Activated naive CD8-positive, alpha-beta T cell treated with anti-CD3 and anti-CD28 coated beads for 36 hours (primary cell): ENCODE measurements around the gene XRCC4. TPM values are rescaled to one million over a fixed set of nuclear protein-coding genes. Genes with fewer than 3 reads are reported as not detected.

Experiments
- DNase-seq: peaks from one replicate; pipeline ENCODE4 v3.0.0; 2021
- H3K27ac Mint-ChIP-seq: one replicate; pipeline ENCODE4 v1.8.0; 2022; ENCODE audit warnings: mild to moderate bottlenecking, moderate library complexity, mixed read lengths
- H3K27me3 Mint-ChIP-seq: one replicate; pipeline ENCODE4 v1.8.0; 2022; ENCODE audit warnings: mild to moderate bottlenecking, mixed read lengths
- H3K36me3 Mint-ChIP-seq: one replicate; pipeline ENCODE4 v1.8.0; 2021; ENCODE audit warnings: mild to moderate bottlenecking, mixed read lengths
- H3K4me1 Mint-ChIP-seq: one replicate; pipeline ENCODE4 v1.8.0; 2021; ENCODE audit warnings: mixed read lengths
- H3K4me3 Mint-ChIP-seq: one replicate; pipeline ENCODE4 v1.8.0; 2022; ENCODE audit warnings: mild to moderate bottlenecking, moderate library complexity, mixed read lengths
- H3K9me3 Mint-ChIP-seq: one replicate; pipeline ENCODE4 v1.8.0; 2022; ENCODE audit warnings: mixed read lengths
- total RNA-seq, 2 experiments: library from RNA; stranded (reverse); gene quantifications; one replicate each; pipeline ENCODE4 v1.2.3, GENCODE V29; 2021

The XRCC4 gene
- total RNA-seq, 2 experiments from 2014 or later: 11.4 to 12.2 TPM

GRCh38 chr5:83281658-83282057 lies 204.3 kb downstream of the XRCC4 start:
- H3K27ac Mint-ChIP-seq: no peak overlapping the region
- peaks cover 4% of the 10 kb centered on the region for H3K36me3 Mint-ChIP-seq
- H3K4me1 Mint-ChIP-seq: no peaks in the 10 kb centered on the region
- no peak overlapping the region for H3K4me3 Mint-ChIP-seq
- H3K9me3 Mint-ChIP-seq: no peaks in the 10 kb centered on the region
- no peak for DNase-seq
- H3K27me3 Mint-ChIP-seq: no peaks in the 10 kb centered on the region

- Mint-ChIP-seq H3K4me1 (no peaks in the 10 kb centered on the region), H3K36me3 (peaks cover 4% of the 10 kb centered on the region), H3K9me3 (peaks cover 4% of the 10 kb centered on the region), H3K27me3 (no peaks in the 10 kb centered on the region), H3K4me3 (no peak overlapping the region), H3K27ac (no peak overlapping the region)
- no peak for DNase-seq
These were observed 206.4 kb downstream of the XRCC4 start for GRCh38 chr5:83283761-83284160.

DNA sequence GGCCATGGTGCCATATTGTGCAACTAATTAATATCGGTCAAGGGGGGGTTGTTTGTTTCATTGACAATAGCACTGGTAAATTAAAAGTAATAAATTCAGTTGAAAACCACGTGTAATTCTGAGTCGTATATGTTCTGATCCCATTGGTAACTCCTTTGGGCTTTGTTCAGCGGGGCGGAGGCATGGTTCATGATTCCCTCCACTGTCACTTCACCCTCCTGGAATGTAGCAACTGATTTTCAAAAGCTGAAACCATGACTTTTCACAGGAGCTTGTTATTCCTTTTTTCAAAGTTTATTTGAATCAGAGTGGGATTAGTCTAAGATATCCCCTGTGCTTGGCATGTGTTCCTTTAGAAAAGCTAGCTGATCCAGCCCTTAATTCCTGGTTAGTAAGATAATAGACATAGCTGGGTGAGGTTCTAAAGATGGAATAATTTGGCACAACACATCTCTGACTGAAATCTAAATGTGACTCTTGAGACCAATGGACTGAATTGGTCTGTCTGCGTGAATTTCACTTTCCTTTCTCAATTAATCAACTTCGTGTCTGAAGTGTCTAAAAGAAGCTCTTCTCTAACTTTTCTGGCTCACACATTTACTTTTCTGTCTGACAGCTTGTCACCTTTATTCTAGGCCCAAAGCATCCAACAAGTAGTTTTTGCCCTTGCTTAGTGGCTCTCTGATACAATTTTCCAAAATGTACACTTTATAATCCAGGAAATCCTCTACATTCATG lies 208.5 kb downstream of the XRCC4 start:
- Mint-ChIP-seq H3K9me3 (peaks cover 6% of the 10 kb centered on the region), H3K4me3 (no peak overlapping the region), H3K27me3 (no peaks in the 10 kb centered on the region), H3K27ac (no peak overlapping the region), H3K36me3 (peaks cover 8% of the 10 kb centered on the region), H3K4me1 (no peaks in the 10 kb centered on the region)
- DNase-seq: no peak

DNA sequence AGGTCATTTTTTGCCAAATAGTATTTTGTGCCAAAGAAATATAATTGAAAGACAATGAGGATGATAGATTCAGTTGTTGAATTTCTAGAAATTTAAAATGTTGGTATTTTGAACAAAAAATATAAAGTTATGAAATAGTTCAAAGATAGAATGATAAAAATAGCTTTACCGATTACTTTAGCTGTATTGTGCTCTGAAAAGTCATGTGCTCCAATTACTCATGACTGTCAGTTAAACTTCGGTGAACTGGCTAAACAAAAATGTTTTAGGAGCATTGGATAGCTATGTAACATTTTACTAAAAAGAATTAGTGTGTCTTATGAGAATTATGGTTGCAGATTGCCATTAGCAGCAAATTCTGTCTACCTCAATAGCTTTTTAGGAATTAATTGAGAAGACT lies 216.9 kb downstream of the XRCC4 start:
- peaks cover 3% of the 10 kb centered on the region for H3K9me3 Mint-ChIP-seq
- H3K4me1 Mint-ChIP-seq: no peaks in the 10 kb centered on the region
- H3K27ac Mint-ChIP-seq: no peak overlapping the region
- DNase-seq: no peak
- H3K27me3 Mint-ChIP-seq: no peaks in the 10 kb centered on the region
- no peak overlapping the region for H3K4me3 Mint-ChIP-seq
- H3K36me3 Mint-ChIP-seq: peaks cover 7% of the 10 kb centered on the region

GRCh38 chr5:83299353-83299752 lies 222.0 kb downstream of the XRCC4 start:
- Mint-ChIP-seq H3K9me3 (peaks cover 10% of the 10 kb centered on the region), H3K4me3 (no peak overlapping the region), H3K27ac (no peak overlapping the region), H3K27me3 (no peaks in the 10 kb centered on the region), H3K36me3 (peaks cover 17% of the 10 kb centered on the region), H3K4me1 (peaks cover 1% of the 10 kb centered on the region)
- DNase-seq: no peak

DNA sequence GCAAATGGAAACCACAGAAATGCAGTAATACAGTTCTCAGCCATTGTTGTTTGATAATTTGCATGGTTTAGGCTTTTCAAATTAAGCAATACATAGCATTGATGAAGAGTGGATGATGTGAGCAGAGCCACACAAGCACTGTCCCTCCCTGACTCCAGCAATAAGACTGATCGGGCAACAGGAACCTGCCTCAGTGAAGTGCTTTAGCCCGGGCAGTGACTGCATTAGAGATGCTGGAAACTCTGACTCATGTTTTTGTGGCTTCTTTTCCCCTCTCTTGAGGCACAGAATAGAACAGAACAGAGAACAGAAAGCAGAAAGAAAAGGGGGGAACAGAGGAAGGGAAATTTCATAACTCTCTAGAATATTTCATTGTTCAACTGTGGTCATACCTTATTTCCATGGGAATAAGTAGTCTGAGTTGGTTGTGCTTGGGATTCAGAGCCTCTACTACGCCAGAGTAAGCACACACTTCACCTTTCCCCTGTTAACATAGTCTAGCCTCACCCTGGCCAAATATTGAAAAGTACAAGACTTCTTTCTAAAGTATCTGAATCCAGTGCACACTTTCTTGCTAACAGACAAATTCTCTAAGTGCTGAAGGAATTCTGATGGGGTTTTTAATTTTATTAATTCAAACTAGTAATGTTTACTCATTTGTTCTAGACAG lies 229.4 kb downstream of the XRCC4 start:
- DNase-seq: peak; percentile 17
- peak overlapping the region; percentile 40 for H3K27ac Mint-ChIP-seq
- H3K4me3 Mint-ChIP-seq: no peak overlapping the region
- H3K9me3 Mint-ChIP-seq: no peaks in the 10 kb centered on the region
- peaks cover 9% of the 10 kb centered on the region for H3K4me1 Mint-ChIP-seq
- no peaks in the 10 kb centered on the region for H3K27me3 Mint-ChIP-seq
- H3K36me3 Mint-ChIP-seq: peaks cover 2% of the 10 kb centered on the region

GRCh38 chr5:83312663-83313062 lies 235.3 kb downstream of the XRCC4 start:
- H3K27me3 Mint-ChIP-seq: no peaks in the 10 kb centered on the region
- no peak overlapping the region for H3K4me3 Mint-ChIP-seq
- peaks cover 10% of the 10 kb centered on the region for H3K36me3 Mint-ChIP-seq
- peaks cover 6% of the 10 kb centered on the region for H3K9me3 Mint-ChIP-seq
- no peak for DNase-seq
- no peaks in the 10 kb centered on the region for H3K4me1 Mint-ChIP-seq
- H3K27ac Mint-ChIP-seq: no peak overlapping the region

DNA sequence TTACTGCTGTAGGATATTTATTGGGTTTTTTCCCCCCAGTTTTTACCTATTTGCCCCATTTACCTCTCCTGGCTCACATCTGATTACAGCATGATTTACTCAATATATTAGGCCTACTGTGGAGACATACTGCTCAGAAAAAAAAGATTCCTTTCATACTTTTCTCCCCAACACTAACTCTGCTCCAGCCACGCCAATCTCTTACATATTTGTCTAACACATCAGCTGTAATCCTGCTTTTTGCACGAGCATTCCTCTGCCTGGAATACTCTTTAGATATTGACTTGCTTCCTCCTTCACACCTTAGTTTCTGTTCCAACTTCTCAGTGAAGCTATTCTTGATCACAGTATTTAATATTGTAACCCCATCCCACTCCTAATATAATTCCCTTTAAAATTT lies 236.1 kb downstream of the XRCC4 start:
- DNase-seq: no peak
- Mint-ChIP-seq H3K4me1 (no peaks in the 10 kb centered on the region), H3K9me3 (peaks cover 6% of the 10 kb centered on the region), H3K36me3 (peaks cover 10% of the 10 kb centered on the region), H3K4me3 (no peak overlapping the region), H3K27ac (no peak overlapping the region), H3K27me3 (no peaks in the 10 kb centered on the region)

- no peak overlapping the region for H3K27ac Mint-ChIP-seq
- DNase-seq: no peak
- no peaks in the 10 kb centered on the region for H3K4me1 Mint-ChIP-seq
- no peaks in the 10 kb centered on the region for H3K9me3 Mint-ChIP-seq
- H3K4me3 Mint-ChIP-seq: no peak overlapping the region
- H3K27me3 Mint-ChIP-seq: no peaks in the 10 kb centered on the region
- H3K36me3 Mint-ChIP-seq: no peaks in the 10 kb centered on the region
These were observed 244.2 kb downstream of the XRCC4 start for GRCh38 chr5:83321483-83322055.

- Mint-ChIP-seq H3K36me3 (no peaks in the 10 kb centered on the region), H3K4me1 (no peaks in the 10 kb centered on the region), H3K27ac (no peak overlapping the region), H3K9me3 (no peaks in the 10 kb centered on the region), H3K4me3 (no peak overlapping the region), H3K27me3 (no peaks in the 10 kb centered on the region)
- DNase-seq: no peak
These were observed 245.1 kb downstream of the XRCC4 start for GRCh38 chr5:83322273-83322924.

DNA sequence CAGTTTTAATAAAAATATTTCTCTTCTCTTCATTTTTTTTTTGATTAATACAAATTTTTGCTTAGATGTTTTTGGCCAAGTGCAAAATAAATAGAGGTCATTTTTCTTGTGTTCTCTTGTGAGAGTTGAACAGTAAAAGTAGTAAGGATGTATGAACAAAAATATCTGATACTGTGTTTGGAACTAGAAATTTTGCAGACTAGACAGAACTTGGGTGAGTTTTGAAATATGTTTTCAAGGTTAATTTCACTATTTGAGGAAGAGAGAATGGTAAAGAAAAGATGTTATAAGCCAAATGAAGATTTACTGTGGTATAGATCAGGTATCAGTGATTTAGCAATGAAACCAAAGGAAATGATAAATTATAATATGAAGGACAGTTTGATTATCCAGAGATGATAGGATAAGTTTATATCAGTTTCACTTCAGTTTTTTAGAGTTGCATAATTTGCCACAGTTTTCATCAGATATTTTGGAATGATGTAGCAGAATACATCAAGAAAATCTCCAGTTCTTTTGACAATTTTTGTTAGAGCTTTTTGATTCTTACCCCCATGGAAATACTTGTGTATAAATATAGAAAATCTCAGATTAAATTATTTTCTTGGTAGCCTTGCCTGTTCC lies 246.3 kb downstream of the XRCC4 start:
- H3K27ac Mint-ChIP-seq: no peak overlapping the region

GRCh38 chr5:83331842-83332241 lies 254.5 kb downstream of the XRCC4 start:
- Mint-ChIP-seq H3K9me3 (no peaks in the 10 kb centered on the region), H3K4me1 (no peaks in the 10 kb centered on the region), H3K27ac (no peak overlapping the region), H3K4me3 (no peak overlapping the region), H3K27me3 (no peaks in the 10 kb centered on the region), H3K36me3 (no peaks in the 10 kb centered on the region)
- no peak for DNase-seq

More for the DNA sequence above, 246.3 kb downstream of the XRCC4 start:
- Mint-ChIP-seq H3K27me3 (no peaks in the 10 kb centered on the region), H3K36me3 (no peaks in the 10 kb centered on the region), H3K4me1 (no peaks in the 10 kb centered on the region), H3K9me3 (no peaks in the 10 kb centered on the region), H3K4me3 (no peak overlapping the region)
- DNase-seq: no peak

GRCh38 chr5:83337453-83338035 lies 260.2 kb downstream of the XRCC4 start:
- H3K4me3 Mint-ChIP-seq: no peak overlapping the region
- H3K27ac Mint-ChIP-seq: no peak overlapping the region
- H3K4me1 Mint-ChIP-seq: peaks cover 14% of the 10 kb centered on the region
- H3K36me3 Mint-ChIP-seq: no peaks in the 10 kb centered on the region
- H3K9me3 Mint-ChIP-seq: no peaks in the 10 kb centered on the region
- no peak for DNase-seq
- no peaks in the 10 kb centered on the region for H3K27me3 Mint-ChIP-seq

GRCh38 chr5:83340511-83340918 lies 263.2 kb downstream of the XRCC4 start:
- H3K27me3 Mint-ChIP-seq: no peaks in the 10 kb centered on the region
- H3K36me3 Mint-ChIP-seq: peaks cover 5% of the 10 kb centered on the region
- no peak overlapping the region for H3K27ac Mint-ChIP-seq
- no peak overlapping the region for H3K4me3 Mint-ChIP-seq
- H3K4me1 Mint-ChIP-seq: peaks cover 14% of the 10 kb centered on the region
- H3K9me3 Mint-ChIP-seq: peaks cover 1% of the 10 kb centered on the region
- DNase-seq: no peak
